ENCODE results near the gene ADGRF4.

The ADGRF4 gene

GRCh38 chr6:47698342-47698787 lies at the start of gene ADGRF4:
Gene ADGRF4, plus strand, starts transcription at chr6:47698580. Its CDS starts 8,666 bp downstream, at chr6:47707246.
- no peak within 1 kb of the TSS for H3K4me3 ChIP-seq (ENCODE audit: low read length)
- no peak for TF ChIP-seq ZNF274 (IDR thresholded peaks at IDR 0.05; ENCODE audit: low read depth, low read length)

GRCh38 chr6:47650553-47651432 lies 47.6 kb upstream of the ADGRF4 start:
- H3K4me3 ChIP-seq (ENCODE audit: low read length), result no peak overlapping the region
- TF ChIP-seq ZNF274 (IDR thresholded peaks at IDR 0.05; ENCODE audit: low read depth, low read length), result no peak

GRCh38 chr6:47651505-47651944 lies 46.9 kb upstream of the ADGRF4 start:
- TF ChIP-seq ZNF274 (IDR thresholded peaks at IDR 0.05; ENCODE audit: low read depth, low read length), result no peak
- no peak overlapping the region for H3K4me3 ChIP-seq (ENCODE audit: low read length)

- no peak overlapping the region for H3K4me3 ChIP-seq (ENCODE audit: low read length)
- no peak for TF ChIP-seq ZNF274 (IDR thresholded peaks at IDR 0.05; ENCODE audit: low read depth, low read length)
These were observed 44.7 kb upstream of the ADGRF4 start for GRCh38 chr6:47653706-47654105.

- no peak for TF ChIP-seq ZNF274 (IDR thresholded peaks at IDR 0.05; ENCODE audit: low read depth, low read length)
- H3K4me3 ChIP-seq (ENCODE audit: low read length), result no peak overlapping the region
These were observed 44.1 kb upstream of the ADGRF4 start for GRCh38 chr6:47654255-47654654.

GRCh38 chr6:47655719-47656595 lies 42.4 kb upstream of the ADGRF4 start:
- no peak for TF ChIP-seq ZNF274 (IDR thresholded peaks at IDR 0.05; ENCODE audit: low read depth, low read length)

GRCh38 chr6:47661960-47662359 lies 36.4 kb upstream of the ADGRF4 start:
- no peak for TF ChIP-seq ZNF274 (IDR thresholded peaks at IDR 0.05; ENCODE audit: low read depth, low read length)
- no peak overlapping the region for H3K4me3 ChIP-seq (ENCODE audit: low read length)

More at GRCh38 chr6:47655719-47656595, 42.4 kb upstream of the ADGRF4 start:
- no peak overlapping the region for H3K4me3 ChIP-seq (ENCODE audit: low read length)

GRCh38 chr6:47663462-47664216 lies 34.7 kb upstream of the ADGRF4 start:
- H3K4me3 ChIP-seq (ENCODE audit: low read length), result no peak overlapping the region

GRCh38 chr6:47665112-47665511 lies 33.3 kb upstream of the ADGRF4 start:
- no peak for TF ChIP-seq ZNF274 (IDR thresholded peaks at IDR 0.05; ENCODE audit: low read depth, low read length)
- H3K4me3 ChIP-seq (ENCODE audit: low read length), result no peak overlapping the region

More at GRCh38 chr6:47663462-47664216, 34.7 kb upstream of the ADGRF4 start:
- no peak for TF ChIP-seq ZNF274 (IDR thresholded peaks at IDR 0.05; ENCODE audit: low read depth, low read length)

- H3K4me3 ChIP-seq (ENCODE audit: low read length), result no peak overlapping the region
- no peak for TF ChIP-seq ZNF274 (IDR thresholded peaks at IDR 0.05; ENCODE audit: low read depth, low read length)
These were observed 28.5 kb upstream of the ADGRF4 start for GRCh38 chr6:47669684-47670513.

- no peak for TF ChIP-seq ZNF274 (IDR thresholded peaks at IDR 0.05; ENCODE audit: low read depth, low read length)
- H3K4me3 ChIP-seq (ENCODE audit: low read length), result no peak overlapping the region
These were observed 27.5 kb upstream of the ADGRF4 start for GRCh38 chr6:47670851-47671250.

GRCh38 chr6:47671777-47672176 lies 26.6 kb upstream of the ADGRF4 start:
- TF ChIP-seq ZNF274 (IDR thresholded peaks at IDR 0.05; ENCODE audit: low read depth, low read length), result no peak
- no peak overlapping the region for H3K4me3 ChIP-seq (ENCODE audit: low read length)

GRCh38 chr6:47672816-47673215 lies 25.6 kb upstream of the ADGRF4 start:
- TF ChIP-seq ZNF274 (IDR thresholded peaks at IDR 0.05; ENCODE audit: low read depth, low read length), result no peak
- H3K4me3 ChIP-seq (ENCODE audit: low read length), result no peak overlapping the region

Measured in GM08714 (cell line).